Activated CD4-positive, alpha-beta T cell treated with anti-CD3 and anti-CD28 coated beads, Interleukin-10, Interleukin-2, amounts not matched to agents 100 ng/mL and 50 ng/mL, durations not matched to agents 16 hours and 8 hours (primary cell): ENCODE data around the gene BLCAP.
"Not testable (repeated sequence)": the region's sequence is repeated elsewhere in the genome, so short reads cannot be mapped to it uniquely, and the experiment has no call there.

Experiments
- DNase-seq: peaks from one replicate; pipeline ENCODE4 v3.0.0-alpha.2; 2020

BLCAP gene

GRCh38 chr20:37477041-37477440 is 50.6 kb downstream of the BLCAP start:
- no peak for DNase-seq

GRCh38 chr20:37475252-37475651 is 52.4 kb downstream of the BLCAP start:
- no peak for DNase-seq

GRCh38 chr20:37474386-37474785 is 53.3 kb downstream of the BLCAP start:
- DNase-seq, result no peak

- DNase-seq, result no peak
These were observed 54.3 kb downstream of the BLCAP start for GRCh38 chr20:37473249-37474000.

- not testable (repeated sequence) for DNase-seq
These were observed 55.2 kb downstream of the BLCAP start for GRCh38 chr20:37472435-37472834.

- no peak for DNase-seq
These were observed 55.9 kb downstream of the BLCAP start for GRCh38 chr20:37471741-37472235.

GRCh38 chr20:37470190-37470589 is 57.5 kb downstream of the BLCAP start:
- not testable (repeated sequence) for DNase-seq

GRCh38 chr20:37469531-37469930 is 58.1 kb downstream of the BLCAP start:
- no peak for DNase-seq

- DNase-seq, result no peak
These were observed 58.8 kb downstream of the BLCAP start for GRCh38 chr20:37468886-37469285.
